HG03103 (cell line): ENCODE results near the gene HCN1.
"Not testable (repeated sequence)": the region's sequence is repeated elsewhere in the genome, so short reads cannot be mapped to it uniquely, and the experiment has no call there.

Experiments used
- ATAC-seq: cut with Tn5 transposase; IDR thresholded peaks from one replicate; pipeline ENCODE4 v1.9.1; 2021; ENCODE audit warnings: low read depth; ENCODE audit not compliant: unreplicated experiment

Gene HCN1

DNA sequence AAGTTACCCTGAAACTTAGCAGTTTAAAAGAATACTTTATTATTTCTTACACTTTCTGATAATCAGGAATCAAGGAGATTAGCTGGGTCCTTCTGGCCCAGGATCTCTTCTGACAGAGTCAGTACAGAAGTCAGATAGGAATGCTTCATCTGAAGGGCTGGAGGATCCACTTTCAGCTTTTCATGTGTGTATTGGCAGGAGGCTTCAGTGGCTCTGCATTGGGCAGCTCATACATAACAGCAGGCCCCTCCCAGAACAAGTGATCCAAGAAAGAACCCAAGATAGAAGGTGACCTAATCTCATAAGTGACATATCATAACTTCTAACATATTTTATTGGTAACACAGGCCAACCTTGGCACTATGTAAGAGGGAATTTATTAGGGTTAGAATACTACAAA is 258.4 kb downstream of the HCN1 start:
- ATAC-seq, result no peak

DNA sequence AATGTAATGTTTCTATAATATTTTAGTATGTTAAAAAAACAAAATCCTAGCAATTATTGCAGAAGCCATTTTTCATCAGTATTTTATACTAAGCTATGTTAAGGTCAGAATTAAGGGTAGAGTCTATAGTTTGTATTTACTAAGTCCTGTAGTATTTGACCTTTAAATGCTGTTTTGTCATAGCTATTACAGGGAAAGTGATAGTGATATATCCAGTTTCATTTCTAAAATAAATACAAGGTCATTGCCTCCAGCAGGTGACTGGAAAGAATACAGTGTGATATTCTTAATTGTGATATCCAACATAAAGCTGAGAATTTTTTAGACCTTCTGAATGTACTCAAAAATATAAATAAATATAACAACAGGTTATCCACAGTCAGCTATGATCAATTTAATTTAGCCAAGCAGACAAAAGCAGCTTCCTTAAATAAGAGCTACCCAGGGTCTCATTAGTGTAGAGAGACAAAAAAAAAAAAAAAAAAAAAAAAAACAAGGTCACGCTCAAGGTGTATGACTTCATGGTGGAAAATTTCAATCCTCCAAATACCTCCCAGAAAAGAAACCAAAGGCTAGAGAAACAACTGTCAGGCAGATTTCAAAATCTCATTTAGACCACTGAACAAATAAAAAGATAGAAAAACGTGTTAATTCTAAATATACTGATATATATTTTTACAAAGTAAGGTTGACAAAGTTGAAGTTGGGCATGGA is 278.7 kb downstream of the HCN1 start:
- no peak for ATAC-seq

DNA sequence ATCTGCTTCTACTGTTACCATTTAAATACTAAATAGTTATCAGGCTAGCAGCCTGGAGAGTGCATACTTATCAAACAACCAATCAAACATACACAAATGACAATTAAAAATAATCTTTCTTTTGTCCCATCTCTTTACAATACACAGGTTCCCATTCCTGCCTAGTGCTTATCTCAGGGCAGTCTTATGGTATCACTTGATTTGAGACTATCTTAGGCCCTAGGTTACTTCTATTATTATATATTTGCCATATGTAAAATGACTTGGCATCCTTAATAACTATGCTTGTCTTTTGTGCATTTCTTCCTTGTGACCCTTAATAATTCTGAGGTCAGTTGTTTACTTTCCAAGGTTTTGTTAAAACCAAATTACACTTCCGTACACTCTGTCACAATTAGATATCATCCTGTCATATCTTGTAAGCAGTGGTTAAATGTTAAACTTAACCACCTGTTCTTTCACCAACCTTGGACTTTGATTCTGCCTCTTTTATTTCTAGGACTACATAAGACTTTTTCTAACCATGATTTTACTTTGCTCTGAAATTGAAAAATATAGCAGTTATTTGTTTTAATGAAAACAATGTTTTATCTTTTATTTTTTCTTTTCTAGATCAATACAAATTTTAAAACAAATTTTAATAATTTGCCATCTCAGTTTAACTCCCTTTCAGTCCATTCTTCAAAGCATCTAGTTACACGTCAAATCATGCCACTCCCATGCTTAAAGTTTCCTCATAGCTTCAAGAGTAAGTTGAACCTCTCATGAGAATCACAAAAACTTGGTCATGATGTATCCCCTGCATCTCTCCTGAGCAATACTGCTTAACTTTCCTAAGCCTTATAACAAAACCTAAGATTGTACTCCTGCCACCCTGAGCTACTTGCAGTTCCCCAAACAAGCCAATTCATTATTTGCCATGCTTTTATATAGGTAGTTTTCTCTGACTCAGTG is 281.3 kb downstream of the HCN1 start:
- ATAC-seq, result no peak

DNA sequence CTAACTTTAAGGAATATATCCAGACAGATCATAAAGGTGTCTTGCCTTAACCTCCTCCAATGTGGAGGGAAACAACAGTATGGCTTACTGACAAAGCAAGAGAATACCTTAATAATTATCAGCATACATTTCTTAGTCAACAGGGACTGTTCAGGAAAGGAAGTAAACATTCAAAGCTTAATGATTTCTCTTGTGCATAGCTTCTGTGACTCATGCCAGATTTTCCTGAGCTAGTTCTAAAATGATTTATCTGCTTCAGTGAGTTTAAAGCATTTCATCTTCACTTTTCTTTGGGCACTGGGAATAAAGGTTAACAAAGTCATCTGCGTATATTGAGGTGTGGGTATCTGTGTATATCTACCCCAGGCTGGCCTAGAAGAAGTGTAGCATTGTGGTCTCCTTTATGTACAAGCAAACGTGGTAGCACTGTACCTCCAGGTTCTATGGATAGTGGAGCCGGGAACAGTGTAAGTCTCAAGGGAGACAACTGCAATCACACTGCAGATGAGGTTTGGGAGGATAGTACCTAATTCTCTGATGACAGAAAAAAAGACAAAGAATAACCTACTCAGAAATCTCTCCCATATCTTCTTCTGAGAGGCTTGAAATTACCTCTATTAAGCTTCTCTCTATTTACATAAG is 284.1 kb downstream of the HCN1 start:
- ATAC-seq, result no peak

DNA sequence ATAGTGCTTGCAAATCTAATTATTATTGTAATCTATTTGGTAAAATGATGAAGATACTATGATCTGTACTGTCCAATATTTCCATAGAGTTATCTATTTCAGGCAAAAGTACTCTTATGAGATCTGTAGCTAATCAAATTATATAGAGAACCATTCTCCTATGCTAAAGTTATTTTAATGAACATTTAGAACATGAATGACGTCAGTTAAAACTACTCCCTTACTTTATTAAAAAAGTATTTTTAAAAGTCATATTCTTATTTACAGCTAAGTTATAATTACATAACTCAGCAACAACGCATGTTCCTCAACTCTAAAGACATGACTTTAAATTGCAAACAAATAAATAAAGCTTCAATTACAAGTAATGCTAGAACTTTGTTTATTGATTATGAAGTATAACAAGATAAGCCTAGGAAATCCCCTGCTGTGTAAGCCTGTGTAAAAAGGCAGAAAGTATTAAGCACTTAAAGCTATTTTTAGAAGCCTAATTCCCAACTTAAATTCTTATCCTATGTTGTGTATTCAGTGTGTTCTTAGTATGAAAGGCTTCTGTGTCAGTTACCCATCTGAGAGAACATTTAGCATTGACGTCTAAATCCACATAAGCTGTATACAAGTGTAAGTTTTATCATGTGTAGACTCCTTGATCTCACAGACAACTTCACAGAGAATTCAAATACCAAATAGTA is 285.7 kb downstream of the HCN1 start:
- ATAC-seq, result no peak

DNA sequence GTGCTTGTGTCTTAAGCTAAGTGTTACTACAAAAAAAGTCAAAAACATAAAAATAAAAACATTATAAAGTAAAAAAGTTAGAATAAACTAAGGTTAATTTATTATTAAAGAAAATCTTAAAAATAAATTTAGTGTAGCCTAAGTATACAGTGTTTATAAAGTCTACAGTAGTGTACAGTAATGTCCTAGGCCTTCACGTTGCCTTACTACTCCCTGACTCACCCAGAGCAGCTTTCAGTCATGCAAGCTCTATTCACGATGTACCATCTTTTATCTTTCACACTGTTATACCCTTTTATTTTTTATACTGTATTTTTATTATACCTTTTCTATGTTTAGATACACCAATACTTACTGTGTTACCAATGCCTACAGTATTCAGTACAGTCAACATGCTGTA is 288.1 kb downstream of the HCN1 start:
- no peak for ATAC-seq

DNA sequence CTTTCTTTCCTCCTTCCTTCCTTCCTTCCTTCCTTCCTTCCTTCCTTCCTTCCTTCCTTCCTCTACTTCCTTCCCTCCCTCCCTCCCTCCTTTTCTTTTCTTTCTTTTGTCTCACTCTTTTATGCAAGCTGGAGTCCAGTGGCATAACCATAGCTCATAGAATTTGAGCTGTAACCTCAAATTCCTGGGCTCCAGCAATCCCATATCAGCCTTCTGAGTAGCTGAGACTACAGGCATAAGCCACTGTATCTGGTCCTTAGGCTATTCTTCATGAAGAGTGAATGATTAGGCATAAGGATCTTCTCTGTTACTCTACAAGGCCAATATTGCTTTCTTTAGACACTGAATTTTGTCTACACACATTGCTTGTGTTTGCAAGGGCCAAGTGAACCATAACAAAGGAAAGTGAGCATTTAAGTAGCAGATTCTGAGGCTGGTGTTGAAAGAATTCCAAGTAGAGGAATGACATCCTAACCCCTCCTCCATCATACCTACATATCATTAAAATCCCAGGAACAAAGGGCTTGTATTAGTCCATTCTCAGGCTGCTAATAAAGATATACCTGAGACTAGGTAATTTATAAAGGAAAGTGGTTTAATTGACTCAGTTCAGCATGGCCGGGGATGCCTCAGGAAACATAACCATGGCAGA is 293.2 kb downstream of the HCN1 start:
- ATAC-seq, result no peak

DNA sequence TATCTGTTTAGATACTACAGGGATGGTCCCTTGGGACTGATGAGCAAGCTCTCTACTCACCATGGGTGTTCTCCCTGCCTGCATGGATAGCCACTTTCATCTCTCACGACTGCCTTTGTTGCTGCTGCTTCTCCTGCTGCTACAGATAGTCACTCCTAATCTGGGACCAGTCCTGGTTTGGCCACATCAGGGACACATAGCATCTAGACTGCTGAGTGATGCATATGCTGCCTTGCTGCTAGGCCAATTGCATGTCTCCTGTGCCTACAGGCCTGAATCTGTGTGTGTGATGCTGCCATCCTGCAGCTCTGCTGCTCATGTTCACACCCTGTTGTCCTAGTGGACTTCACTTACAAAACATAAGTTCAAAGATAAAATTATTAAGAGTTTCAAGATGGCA is 297.1 kb downstream of the HCN1 start:
- ATAC-seq, result no peak

DNA sequence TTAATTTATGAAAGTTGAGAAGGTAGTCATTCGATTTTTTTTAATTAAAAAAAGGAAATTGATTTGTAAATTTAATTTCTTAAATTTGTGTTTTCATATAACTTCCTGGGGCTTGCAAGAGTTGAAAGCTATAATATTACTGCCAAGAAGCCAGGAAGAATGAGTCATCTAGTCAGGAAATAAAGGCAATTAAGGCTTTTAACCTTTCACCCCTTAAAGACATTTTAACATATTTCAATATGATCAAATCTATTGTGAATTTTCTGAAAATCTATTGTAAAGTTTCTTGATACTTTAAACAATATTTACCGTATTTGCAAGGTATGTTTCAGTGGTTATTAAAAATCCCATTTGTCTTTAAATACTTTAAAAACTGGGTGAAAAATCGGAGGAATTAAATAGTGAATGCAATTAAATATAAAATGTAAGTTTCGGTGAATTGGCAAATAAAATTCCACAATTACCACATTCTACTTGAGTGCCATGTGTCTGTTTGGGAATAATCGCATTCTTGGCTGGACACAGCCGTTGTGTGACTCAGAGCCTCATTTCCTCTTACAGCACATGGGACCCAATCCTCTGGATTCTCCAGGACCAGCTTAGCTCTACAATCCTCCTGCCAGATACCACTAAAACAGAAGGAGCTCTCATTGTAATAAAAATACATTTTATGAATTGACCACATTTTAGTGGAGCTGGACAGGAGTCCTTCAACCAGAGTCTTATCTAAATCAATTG is 310.7 kb downstream of the HCN1 start:
- no peak for ATAC-seq

DNA sequence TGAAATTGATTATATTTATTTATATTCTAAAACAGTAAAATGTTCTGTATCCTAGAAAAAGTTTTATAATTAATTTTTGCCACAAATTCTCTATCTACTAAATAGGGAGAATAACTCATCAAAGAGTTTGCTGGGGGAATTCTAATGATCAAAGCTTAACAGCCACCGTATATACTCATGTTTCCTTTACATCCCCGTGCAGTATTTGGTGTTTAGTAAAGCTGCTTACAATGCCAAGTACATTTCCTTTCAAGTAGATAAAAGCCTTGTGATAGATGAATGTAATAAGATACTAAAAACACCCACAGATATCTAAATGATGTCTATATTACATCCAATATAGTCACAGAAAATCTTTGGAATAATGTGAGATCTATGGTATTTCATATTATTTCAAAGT is 312.2 kb downstream of the HCN1 start:
- no peak for ATAC-seq

DNA sequence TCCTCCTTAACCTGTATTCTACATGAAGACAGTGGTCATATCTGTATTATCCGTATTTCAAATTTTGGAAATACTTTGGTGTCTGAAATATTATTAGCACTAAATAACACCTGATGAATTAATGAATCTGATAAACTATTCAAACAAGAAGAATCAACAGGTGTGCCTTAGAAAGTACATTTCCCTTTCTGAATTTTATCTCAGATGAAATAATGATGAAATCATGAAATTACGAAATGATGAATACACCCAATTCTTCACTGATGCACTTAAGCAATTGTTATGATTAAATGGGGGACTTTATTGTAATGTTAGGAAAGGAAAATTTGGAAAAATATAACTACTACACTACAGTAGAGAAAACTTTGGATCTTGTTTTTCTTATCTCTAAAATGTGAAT is 313.6 kb downstream of the HCN1 start:
- no peak for ATAC-seq

DNA sequence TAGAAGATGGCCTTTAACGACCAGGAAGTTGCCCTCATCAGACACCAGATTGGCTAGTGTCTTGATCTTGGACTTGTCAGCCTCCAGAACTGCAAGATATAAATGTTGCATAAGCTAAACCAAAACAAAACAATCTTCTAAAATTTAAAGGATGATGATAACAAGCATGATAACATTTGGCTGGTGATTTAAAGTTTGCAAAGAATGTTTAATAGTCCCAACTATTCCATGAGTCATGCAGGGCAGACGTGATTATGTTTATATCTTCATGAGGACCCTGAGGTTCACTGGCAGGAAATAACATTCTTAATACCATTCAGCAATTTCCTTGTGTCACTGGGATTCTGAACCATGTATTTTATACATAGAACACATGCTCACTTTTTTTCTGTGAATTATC is 319.8 kb downstream of the HCN1 start:
- no peak for ATAC-seq

DNA sequence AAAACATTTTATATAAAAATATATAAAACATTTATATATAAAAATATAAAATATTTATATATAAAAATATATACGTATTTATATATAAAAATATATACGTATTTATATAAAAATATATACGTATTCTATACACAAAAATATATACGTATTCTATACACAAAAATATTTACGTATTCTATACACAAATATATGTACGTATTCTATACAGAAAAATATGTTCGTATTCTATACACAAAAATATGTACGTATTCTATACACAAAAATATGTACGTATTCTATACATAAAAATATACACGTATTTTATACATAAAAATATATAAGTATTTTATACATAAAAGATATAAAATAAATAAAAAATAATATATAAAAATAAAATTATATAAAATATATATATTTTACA is 323.6 kb downstream of the HCN1 start:
- ATAC-seq, result no peak

DNA sequence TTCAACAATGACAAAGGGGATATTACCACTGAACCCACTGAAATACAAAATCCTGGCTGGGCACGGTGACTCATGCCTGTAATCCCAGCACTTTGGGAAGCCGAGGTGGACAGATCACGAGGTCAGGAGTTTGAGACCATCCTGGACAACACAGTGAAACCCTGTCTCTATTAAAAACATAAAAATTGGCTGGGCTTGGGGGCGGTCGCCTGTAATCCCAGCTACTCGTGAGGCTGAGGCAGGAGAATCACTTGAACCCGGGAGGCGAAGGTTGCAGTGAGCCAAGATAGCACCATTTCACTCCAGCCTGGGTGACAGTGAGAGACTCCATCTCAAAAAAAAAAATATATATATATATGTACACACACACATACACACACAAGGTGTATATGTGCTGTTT is 324.8 kb downstream of the HCN1 start:
- ATAC-seq, result not testable (repeated sequence)

DNA sequence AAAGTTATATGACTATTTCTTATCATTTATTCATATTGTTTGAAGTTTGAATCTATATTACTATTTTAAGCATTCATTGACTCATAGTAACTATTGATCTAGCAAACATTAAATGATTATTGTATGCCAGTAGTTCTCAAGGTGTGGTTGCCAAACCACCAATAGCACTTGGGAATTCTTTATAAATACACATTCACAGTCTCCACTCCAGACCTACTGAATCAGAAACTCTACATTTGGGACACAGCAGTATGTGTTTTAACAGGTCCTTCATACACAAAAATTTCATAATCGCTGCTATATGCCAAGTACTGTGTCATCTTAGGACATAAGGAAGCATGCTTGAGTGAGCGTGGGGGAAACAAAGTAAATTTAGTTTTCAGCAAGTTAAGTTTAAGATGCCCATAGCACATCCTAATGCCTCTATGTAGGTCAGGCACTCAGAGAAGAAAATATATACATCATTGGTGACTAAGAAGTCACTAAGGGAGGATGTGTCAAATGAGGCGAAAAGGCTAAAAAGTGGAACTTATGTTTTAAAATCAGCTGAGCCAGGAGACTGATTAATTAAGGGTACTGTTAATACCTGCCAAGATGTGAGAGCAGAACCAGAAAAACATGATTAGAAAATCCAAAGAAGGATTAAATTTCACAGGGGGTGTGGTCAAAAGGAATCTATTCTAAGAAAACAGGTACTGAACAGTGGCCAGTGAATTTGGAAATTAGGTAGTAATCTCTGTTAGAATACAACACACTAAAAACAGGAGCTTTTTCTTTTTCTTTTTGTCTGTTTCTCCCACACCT is 340.8 kb downstream of the HCN1 start:
- no peak for ATAC-seq

DNA sequence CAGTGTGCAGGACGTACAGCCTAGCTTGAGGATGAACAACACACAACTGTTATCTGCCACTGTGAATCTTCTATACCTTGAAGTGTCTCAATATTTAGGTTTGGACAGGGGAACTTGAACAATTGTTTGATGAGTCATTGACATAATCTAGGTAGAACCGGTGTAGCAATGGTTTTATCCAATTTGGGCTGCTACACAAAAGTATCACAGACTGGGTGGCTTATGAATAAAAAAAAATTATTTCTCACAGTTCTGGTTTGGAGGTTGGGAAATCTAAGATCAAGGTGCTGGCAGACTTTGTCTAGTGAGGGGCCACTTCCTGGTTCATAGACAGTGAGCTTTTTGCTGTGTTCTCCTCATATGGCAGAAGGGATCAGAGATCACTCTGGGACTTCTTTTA is 359.7 kb downstream of the HCN1 start:
- no peak for ATAC-seq

DNA sequence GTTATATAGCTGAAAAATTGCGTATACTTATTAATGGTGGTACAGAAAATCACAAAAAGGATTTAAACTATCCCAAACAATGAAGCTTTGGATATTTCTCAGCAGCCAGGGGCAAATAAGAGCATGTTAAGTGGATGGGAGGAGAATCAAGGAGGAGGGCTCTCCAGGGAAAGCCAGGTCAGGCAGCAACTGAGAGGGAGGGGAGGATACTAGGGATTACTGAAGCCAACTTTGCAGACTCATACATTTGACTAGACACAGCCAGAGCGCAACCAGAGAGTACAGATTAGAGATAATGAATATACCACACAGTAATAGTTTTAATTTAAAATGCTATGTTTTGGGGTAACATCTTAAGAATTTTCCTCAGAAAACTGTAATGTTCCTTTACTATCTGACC is 360.2 kb downstream of the HCN1 start:
- ATAC-seq, result no peak

DNA sequence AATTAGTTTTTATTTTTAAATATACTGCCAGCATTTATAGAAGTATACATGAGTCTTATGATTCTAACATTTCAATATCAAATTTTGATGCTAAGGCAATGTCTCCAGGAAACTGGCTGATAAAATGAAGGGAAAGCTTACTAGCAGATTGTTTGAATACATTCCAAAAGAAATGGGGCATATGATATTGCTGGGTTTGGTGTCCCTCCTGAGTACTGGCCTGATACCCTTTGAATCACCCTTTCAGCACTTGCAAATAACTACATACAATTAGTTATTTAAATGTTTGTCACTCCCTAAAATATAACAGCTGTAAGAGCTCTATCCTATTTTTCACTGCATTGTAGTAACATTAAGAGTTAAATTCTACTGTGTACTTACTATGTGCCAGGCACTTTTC is 360.8 kb downstream of the HCN1 start:
- ATAC-seq, result no peak

DNA sequence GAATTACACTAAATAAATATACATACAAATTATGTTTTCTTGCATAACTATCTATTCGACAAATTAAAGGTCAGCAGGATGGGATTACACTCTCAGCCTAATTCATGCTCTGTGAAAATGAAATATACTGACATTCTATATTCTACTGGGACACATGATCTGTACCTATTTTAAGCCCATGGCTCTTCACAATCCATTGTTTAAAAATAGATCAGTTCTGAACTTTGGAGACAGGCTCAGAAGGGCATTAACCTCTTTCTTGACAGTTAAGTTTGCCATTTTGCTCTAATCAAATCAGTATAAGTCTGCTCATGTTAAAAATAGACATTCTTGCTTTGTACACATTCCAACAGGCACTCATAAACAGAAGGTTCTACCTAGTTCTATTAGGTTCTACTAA is 361.2 kb downstream of the HCN1 start:
- no peak for ATAC-seq
